ENCODE data around the gene CHAT. TPM values are rescaled to one million over a fixed set of nuclear protein-coding genes. Genes with fewer than 3 reads are reported as not detected.

The CHAT gene
- polyA plus RNA-seq, 1 donor from 2014 or later = not detected

GRCh38 chr10:49608166-49609005 lies 5.5 kb upstream of the CHAT start:
- Histone ChIP-seq H3K9me3 (ENCODE audit: low read length) (no peaks in the 10 kb centered on the region), H3K27me3 (ENCODE audit: insufficient read depth, low read depth, low read length) (peaks cover 100% of the 10 kb centered on the region), H3K36me3 (ENCODE audit: insufficient read depth, low read length) (no peaks in the 10 kb centered on the region), H3F3A (ENCODE audit: insufficient read depth, low read length, poor library complexity, severe bottlenecking) (no peaks in the 10 kb centered on the region), H3K27ac (ENCODE audit: low read length) (no peak overlapping the region), H3K9me2 (ENCODE audit: insufficient read depth, low read length) (no peaks in the 10 kb centered on the region), H3K4me3 (ENCODE audit: low read length) (peak overlapping the region; percentile 65), H4K20me1 (ENCODE audit: insufficient read depth) (no peaks in the 10 kb centered on the region), H3K9ac (ENCODE audit: low read length) (no peak overlapping the region), H3K79me2 (replicated peaks; ENCODE audit: insufficient read depth, low read length) (no peaks in the 10 kb centered on the region), H3K4me2 (ENCODE audit: low read length) (no peak overlapping the region), H2AFZ (ENCODE audit: low read depth, low read length) (no peak overlapping the region)
- no peak for TF ChIP-seq EZH2 (IDR thresholded peaks at IDR 0.05; ENCODE audit: borderline replicate concordance, insufficient read depth, low read length, poor library complexity, severe bottlenecking)
- TF ChIP-seq MXI1 (conservative IDR thresholded peaks at IDR 0.05; ENCODE audit: poor library complexity, severe bottlenecking) = no peak
- TF ChIP-seq, protein P1, sequence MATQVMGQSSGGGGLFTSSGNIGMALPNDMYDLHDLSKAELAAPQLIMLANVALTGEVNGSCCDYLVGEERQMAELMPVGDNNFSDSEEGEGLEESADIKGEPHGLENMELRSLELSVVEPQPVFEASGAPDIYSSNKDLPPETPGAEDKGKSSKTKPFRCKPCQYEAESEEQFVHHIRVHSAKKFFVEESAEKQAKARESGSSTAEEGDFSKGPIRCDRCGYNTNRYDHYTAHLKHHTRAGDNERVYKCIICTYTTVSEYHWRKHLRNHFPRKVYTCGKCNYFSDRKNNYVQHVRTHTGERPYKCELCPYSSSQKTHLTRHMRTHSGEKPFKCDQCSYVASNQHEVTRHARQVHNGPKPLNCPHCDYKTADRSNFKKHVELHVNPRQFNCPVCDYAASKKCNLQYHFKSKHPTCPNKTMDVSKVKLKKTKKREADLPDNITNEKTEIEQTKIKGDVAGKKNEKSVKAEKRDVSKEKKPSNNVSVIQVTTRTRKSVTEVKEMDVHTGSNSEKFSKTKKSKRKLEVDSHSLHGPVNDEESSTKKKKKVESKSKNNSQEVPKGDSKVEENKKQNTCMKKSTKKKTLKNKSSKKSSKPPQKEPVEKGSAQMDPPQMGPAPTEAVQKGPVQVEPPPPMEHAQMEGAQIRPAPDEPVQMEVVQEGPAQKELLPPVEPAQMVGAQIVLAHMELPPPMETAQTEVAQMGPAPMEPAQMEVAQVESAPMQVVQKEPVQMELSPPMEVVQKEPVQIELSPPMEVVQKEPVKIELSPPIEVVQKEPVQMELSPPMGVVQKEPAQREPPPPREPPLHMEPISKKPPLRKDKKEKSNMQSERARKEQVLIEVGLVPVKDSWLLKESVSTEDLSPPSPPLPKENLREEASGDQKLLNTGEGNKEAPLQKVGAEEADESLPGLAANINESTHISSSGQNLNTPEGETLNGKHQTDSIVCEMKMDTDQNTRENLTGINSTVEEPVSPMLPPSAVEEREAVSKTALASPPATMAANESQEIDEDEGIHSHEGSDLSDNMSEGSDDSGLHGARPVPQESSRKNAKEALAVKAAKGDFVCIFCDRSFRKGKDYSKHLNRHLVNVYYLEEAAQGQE (IDR thresholded peaks at IDR 0.05; ENCODE audit: borderline replicate concordance) = no peak
- no peak for TF ChIP-seq EP300 (conservative IDR thresholded peaks at IDR 0.05; ENCODE audit: poor library complexity, severe bottlenecking)
- no peak for TF ChIP-seq TAF1 (IDR thresholded peaks at IDR 0.05; ENCODE audit: low read depth)
- no peak for TF ChIP-seq CTCF (IDR thresholded peaks at IDR 0.05; ENCODE audit: poor library complexity, severe bottlenecking)
- TF ChIP-seq POLR2AphosphoS5 (IDR thresholded peaks at IDR 0.05) = no peak
- no peak for TF ChIP-seq SMC3 (conservative IDR thresholded peaks at IDR 0.05; ENCODE audit: poor library complexity)
- TF ChIP-seq RAD21 (conservative IDR thresholded peaks at IDR 0.05) = no peak

GRCh38 chr10:49609006-49609282 lies 4.9 kb upstream of the CHAT start:
- H2AFZ ChIP-seq (ENCODE audit: low read depth, low read length) = no peak overlapping the region
- peak overlapping the region; percentile 65 for H3K4me3 ChIP-seq (ENCODE audit: low read length)
- H3K27ac ChIP-seq (ENCODE audit: low read length) = no peak overlapping the region
- TF ChIP-seq RAD21 (conservative IDR thresholded peaks at IDR 0.05) (no peak), TAF1 (IDR thresholded peaks at IDR 0.05; ENCODE audit: low read depth) (no peak), CTCF (IDR thresholded peaks at IDR 0.05; ENCODE audit: poor library complexity, severe bottlenecking) (no peak), EP300 (conservative IDR thresholded peaks at IDR 0.05; ENCODE audit: poor library complexity, severe bottlenecking) (no peak), SMC3 (conservative IDR thresholded peaks at IDR 0.05; ENCODE audit: poor library complexity) (no peak)
- H3K9me2 ChIP-seq (ENCODE audit: insufficient read depth, low read length) = no peaks in the 10 kb centered on the region
- H3K9me3 ChIP-seq (ENCODE audit: low read length) = no peaks in the 10 kb centered on the region
- peaks cover 100% of the 10 kb centered on the region for H3K27me3 ChIP-seq (ENCODE audit: insufficient read depth, low read depth, low read length)
- H4K20me1 ChIP-seq (ENCODE audit: insufficient read depth) = no peaks in the 10 kb centered on the region
- no peak overlapping the region for H3K4me2 ChIP-seq (ENCODE audit: low read length)
- H3K36me3 ChIP-seq (ENCODE audit: insufficient read depth, low read length) = no peaks in the 10 kb centered on the region
- H3K9ac ChIP-seq (ENCODE audit: low read length) = no peak overlapping the region
- H3F3A ChIP-seq (ENCODE audit: insufficient read depth, low read length, poor library complexity, severe bottlenecking) = no peaks in the 10 kb centered on the region
- no peaks in the 10 kb centered on the region for H3K79me2 ChIP-seq (replicated peaks; ENCODE audit: insufficient read depth, low read length)

Data from neural cell (in vitro differentiated cells).